Middle frontal gyrus (tissue), 1 donor: Measurements from ENCODE around the gene BGN.

Experiments
- DNase-seq: peaks from one replicate; pipeline ENCODE4 v3.0.0-alpha.2; 2015; ENCODE audit warnings: low spot score; ENCODE audit errors: extremely low spot score

The BGN gene

GRCh38 chrX:153494541-153495361 is at the start of gene BGN:
Gene BGN, plus strand, starts transcription at chrX:153494980. Its CDS starts 9,652 bp downstream, at chrX:153504632.
- no peak for DNase-seq

- no peak for DNase-seq
Measured at GRCh38 chrX:153445106-153445855, 49.5 kb upstream of the BGN start.

- DNase-seq: no peak
Measured at GRCh38 chrX:153445856-153446635, 48.7 kb upstream of the BGN start, which contains the start of gene TREX2. Gene TREX2, minus strand, starts transcription at chrX:153446056. Its CDS starts 626 bp downstream, at chrX:153445430.

DNA sequence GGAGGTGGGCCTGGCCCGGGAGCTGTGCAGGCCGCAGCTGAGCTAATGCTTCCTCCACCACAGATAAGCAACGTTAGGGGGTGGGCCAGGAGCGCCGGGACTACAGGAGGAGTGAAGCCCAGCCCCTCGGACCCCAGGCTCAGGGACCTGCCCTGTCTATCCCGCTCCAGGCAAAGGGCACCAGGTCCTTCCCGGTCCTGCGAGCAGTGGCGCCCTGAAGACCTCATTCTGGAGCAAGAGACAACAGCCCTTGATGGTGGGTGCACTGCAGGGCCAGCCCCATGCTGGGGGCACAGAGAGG is 48.2 kb upstream of the BGN start:
- DNase-seq: no peak

GRCh38 chrX:153446950-153447580 is 47.7 kb upstream of the BGN start:
- no peak for DNase-seq

- no peak for DNase-seq
Measured at GRCh38 chrX:153447581-153447960, 47.2 kb upstream of the BGN start.

DNA sequence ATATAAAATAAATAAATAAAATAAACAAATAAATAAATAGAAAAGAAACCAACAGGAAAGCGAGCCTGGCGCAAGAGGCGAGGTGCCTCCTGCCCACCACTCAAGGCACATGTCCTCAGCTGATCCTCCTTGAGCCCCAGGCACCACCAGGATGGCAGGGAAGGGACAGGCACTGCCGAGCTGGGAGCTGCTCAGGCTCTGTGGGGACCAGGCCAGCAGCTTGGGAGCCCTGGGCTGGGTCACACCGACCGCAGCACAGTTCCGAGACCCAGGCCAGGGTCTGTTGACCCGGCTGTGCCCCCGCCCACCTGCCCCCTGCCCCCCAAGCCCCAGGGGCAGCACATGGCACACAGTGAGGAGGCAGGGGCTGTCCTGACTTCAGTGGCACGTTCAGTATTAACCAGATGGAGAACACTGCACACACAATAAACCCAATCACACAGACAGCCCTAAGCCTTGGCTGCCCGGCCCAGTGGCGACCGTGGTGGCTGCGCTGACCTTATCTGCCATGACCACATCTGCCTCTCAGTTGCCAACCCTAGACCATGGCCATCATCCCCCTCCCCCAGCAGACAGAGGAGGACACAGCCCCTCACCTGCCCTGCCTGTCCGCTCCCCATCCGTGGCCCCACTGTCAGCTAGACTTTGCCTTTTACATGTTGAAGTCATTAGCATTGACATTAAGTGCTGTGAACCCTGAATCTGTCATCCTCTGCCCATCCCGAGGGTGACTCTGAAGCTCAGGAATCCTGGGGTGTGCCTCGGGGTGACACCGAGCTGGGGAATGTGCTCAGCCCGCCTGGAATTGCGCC is 46.0 kb upstream of the BGN start:
- DNase-seq: no peak

GRCh38 chrX:153449368-153450113 is 45.2 kb upstream of the BGN start:
- DNase-seq: no peak

DNA sequence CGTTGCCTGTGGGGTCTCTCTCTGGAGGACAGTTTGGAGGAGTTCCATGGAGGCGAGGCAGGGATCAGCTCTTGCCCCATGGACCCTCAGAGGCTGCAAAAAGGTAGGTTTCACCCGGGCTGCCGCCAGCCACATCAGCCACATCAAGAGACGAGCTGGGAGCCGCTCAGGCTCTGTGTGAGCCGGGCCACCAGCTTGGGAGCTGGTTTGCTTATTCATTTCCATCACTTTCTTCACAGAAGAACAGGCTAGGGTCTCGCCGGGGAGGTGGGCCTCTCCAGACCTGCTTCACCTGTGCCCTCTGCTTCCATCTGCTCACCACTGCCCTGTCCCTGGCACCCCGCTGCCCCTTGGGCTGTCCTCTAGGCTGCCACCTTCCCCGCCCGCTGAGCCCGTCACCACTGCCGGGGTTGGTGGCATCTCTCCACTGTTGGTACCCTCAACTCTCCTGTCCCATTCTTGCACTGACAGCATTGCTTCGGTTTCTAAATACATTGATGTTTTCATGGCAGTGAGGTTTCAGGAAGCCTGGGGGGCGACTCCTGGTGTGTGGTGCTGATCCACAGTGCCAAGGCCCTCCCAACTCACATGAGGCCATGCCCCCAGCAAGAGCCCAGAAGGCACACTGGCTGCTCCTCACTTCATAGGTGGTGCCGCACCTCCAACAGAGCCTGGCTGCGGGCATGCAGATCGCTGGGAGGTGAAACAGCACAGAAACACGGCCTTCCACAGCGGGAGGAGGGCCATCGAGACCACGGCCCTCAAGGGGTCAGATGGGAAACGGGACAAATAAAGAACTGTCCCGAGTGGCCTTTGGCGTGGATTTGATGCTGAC is 44.4 kb upstream of the BGN start:
- no peak for DNase-seq

DNA sequence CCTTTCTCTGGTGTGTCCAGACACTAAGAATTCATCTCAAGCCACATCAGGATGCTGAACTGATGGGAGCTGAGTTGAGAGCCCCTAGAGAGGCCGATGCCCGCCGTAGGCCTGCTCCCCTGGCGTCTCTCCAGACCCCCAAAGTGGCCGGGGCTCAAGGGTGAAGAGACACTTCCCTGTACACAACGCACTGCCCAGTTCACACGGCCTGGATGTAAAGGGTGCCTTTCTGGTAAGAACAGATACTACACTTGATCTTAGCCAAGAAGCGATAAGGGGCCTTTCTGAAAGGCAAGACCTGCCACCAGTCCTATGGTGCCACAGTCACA is 43.9 kb upstream of the BGN start:
- no peak for DNase-seq

DNA sequence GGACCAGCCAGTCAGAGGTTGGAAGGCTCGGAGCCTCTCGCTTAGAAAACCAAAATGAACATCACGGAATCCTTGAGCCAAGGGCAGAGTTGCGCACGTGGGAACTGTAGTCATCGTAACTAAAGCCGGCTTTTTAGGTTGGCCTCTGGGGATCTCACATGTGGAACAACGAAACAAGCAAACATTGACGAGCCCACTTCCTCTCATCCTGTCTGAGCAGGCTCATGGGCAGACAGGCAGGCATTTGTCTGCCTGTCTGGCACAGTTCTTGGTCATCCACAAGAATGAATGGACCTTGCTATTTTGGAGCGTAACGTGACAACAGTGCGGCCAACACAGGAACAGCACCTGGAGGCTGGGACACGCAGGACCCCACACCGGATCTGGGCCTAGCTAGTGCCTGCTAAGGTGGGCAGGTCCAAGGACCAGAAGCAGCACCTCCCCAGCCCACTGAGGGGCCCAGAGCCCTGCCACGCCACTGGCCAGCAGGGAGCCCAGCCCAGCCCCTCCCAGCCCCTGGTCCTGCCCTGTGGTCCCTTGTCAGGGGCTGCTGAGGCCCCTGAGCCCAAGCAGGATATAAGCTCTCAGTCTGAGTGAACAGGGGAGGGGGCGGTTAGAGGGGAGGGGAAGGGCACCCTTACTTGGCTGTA is 39.8 kb upstream of the BGN start:
- DNase-seq: no peak

DNA sequence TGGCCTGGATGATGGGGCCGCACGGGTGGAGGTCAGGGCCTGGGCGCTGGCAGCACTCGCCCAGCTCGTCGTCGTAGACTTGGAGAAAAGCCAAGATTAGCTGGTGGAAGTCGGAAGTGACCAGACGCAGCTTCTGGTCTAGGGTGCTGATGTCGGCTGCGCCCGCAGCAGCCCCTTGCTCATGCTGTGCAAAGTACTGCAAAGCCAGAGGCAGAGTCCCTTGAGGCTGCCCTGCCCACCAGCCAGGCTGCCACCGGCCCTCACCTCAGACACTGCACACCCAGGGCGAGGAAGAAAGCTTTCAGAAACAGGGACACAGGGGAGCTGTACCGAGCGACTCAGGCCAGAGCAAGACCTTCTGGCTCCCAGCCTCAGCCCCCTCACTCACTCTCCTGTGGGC is 39.2 kb upstream of the BGN start:
- no peak for DNase-seq

DNA sequence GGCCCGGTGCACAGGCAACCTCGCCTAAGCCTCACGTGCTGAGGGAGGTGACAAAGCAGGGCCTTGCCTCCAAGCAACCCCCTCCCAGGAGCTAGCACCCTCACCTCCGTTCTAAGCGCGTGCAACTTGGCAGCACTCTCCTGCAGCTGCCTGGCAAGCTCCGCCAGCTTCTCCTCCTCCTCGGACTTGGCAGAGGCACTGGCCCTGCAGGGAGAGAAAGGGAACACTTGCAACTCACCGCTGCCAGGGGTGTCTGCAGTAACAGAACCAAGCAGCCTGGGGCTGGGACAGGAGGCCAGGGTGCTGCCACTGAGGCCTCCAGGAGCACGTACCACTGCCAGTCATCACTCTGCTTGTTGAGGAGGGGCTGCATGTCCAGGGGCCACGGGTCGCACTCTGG is 38.6 kb upstream of the BGN start:
- DNase-seq: no peak

DNA sequence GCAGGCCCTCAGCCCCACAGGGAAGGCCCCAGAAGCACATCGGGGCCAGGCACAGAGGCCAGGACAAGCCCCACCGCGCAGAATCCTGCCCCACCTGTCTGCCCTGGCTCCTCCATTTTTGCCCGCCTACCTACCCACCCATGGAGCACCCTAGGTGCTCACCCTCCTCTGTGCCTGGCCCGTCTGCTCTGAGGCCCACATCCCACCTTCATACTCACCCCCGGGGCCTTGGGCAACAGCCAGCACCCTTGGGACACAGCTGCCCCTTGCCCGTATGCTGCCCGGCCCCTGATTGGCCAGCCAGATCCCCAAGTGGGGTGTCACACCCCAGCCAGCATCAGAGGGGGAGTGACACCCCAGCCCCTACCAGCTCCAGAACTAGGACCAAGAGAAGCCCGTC is 38.1 kb upstream of the BGN start:
- no peak for DNase-seq

- DNase-seq: no peak
Measured at GRCh38 chrX:153457136-153457825, 37.5 kb upstream of the BGN start.

DNA sequence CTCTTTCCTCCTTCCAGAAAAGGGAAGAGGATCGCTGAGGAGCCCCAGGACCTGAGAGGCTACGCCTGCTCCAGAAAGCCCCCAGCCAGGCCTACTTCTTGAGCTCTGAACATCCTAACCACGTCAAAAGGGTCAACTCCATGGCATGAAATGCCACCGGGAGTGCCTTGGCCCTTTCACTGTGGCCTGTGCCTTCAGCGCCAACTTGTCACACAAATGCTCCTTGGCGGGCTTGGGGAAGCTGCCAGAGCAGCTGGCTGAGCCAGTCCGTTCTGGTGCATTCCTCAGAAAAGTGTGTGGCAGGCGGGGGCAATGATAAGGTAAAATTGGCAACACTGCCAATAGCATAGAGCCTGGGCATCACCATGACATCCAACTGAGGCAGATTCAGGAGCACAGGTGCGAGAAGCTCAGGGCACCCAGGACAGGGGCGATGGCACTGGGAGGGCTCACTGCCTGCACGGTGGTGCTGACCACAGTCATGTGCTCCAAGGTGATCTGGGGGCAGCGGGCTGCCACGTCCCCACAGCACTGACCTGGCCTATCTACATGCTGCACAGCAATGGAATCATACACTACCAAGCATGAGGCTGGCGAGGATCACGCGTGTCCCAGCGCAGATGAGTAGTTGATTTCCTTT is 36.8 kb upstream of the BGN start:
- DNase-seq: no peak

DNA sequence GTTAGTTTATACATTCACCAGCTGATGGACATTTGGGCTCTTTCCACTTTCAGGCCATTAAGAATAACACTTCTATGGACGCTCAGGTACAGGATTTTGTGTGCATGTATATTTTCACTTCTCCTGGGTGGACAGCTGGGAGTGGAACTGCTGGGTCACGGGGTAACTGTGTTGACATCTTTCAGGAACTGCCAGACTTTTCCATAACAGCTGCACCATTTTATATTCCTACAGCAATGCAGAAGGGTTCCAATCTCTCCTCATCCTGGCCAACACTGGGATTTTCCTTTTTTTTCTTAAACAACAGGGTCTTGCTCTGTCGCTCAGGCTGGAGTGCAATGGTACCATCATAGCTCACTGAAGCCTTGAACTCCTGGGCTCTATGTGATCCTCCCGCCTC is 36.3 kb upstream of the BGN start:
- DNase-seq: no peak

DNA sequence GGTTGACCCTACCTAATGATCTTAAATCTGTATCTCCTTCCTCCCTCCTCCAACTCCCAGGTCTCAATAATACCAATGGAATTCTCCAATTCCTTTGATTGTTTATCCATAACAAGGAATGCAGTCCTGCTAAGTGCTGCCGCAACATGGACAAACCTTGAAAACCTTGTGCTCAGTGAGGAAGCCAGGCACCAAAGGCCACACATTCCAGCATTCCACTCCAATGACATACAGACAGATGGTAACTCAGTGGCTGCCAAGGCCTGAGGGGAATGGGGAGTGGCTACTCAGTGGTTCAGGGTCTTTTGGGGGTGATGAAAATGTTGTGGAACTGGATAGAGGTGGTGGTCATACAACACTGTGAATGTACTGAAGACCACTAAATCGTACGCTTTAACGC is 34.8 kb upstream of the BGN start:
- no peak for DNase-seq
